ENCODE data around the gene PPP1R16B.

The PPP1R16B gene

GRCh38 chr20:38828514-38829295 lies 23.2 kb downstream of the PPP1R16B start:
- DNase-seq: no peak

- no peak for DNase-seq
These were observed 23.9 kb downstream of the PPP1R16B start for GRCh38 chr20:38829296-38829875.

DNA sequence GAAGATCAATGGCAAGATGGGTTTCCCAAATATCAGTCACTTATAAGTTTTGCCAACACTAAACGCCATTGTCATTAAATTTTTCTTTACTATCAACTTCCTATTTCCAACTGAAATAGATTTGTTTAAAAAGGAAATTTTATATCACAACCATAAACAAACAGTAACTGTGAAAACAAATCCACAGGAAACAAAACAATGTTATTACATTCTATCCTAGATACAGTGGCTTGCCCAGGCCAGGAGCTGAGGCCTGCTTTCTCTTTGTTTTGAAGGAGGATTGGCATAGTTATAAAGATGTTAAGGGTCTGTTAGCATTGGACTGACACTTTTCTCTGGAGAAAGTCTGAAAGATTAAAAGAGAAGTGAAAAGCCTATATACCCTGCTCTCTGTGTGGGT lies 24.9 kb downstream of the PPP1R16B start:
- no peak for DNase-seq

DNA sequence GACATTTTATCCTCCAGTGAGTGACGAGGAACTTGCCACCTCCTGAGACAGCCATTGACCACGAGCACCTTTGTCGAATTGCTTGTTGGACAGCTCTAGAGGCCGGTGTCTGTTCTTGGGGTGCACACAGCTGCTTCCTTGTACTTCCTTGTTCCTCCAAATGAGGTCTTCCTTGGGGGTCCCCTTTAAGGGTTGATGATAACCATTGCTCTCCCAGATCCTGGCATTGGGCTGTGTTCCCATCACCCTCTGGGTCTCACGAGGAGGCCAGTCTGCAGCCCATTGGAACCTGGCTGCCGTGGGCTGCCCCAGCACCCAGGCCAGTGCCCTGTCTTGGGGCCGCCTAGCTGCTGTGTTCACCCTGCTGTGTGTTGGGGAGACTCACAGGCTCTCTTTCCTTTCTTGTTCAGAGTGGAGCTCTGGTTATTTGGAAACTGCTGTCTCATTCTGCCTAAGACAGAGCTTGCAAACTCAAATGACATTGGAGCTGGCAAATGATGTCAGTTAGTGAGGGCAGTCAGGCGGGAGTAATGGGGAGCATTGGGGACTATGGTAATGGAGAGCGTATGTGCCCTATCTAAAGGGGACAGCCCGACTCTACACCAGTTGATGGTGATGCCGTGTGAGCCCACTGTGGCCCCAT lies 25.7 kb downstream of the PPP1R16B start:
- DNase-seq: no peak

GRCh38 chr20:38831995-38832620 lies 26.6 kb downstream of the PPP1R16B start:
- DNase-seq: no peak

- peak in 1 of 2 donors; percentile 32 for DNase-seq
These were observed 27.8 kb downstream of the PPP1R16B start for GRCh38 chr20:38833154-38833856.

DNA sequence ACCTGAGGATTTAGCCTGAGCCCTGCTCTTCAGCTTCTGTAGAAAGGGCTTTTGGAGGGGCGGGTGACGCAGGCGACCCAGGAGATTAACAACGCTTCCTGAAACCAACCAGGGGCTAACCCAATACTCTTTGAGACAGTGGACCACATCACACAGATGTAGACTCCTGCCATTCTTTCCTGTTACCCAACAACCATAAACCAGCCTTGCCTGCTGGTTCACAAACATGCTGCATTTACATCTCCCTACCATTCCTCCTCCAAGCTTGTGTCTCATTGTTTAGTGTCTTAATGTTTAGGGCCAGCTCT lies 28.3 kb downstream of the PPP1R16B start:
- DNase-seq: peak; percentile 30 to 50

DNA sequence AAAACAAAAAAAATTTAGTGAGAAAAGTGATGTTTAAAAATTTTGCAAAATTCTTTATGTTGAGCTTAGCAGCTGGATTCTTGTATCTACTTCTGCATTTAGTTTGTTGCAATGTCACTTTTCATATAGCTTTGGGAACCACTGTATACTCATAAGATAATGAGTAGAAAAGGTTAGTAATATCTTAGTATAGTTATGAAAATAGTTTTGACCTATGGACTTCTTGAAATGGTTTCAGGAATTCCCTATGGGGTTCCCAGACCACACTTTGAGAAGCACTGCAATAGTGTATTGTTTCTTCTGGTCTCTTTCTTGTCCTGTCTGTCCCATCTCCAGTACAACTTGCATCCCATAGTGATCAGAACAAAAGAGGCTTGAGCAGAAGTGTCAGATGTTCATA lies 29.4 kb downstream of the PPP1R16B start:
- DNase-seq: no peak

DNA sequence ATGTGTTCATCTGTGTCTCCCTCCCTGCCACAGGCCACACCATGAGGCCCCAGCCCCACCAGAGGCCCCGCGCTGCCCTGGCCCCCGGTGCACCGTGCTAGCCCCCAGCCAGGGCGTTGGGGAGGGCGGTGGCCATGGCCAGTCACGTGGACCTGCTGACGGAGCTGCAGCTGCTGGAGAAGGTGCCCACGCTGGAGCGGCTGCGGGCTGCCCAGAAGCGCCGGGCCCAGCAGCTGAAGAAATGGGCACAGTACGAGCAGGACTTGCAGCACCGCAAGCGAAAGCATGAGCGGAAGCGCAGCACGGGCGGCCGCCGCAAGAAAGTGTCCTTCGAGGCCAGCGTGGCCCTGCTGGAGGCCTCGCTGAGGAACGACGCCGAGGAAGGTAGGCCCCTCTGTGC lies 30.3 kb downstream of the PPP1R16B start:
- no peak for DNase-seq

DNA sequence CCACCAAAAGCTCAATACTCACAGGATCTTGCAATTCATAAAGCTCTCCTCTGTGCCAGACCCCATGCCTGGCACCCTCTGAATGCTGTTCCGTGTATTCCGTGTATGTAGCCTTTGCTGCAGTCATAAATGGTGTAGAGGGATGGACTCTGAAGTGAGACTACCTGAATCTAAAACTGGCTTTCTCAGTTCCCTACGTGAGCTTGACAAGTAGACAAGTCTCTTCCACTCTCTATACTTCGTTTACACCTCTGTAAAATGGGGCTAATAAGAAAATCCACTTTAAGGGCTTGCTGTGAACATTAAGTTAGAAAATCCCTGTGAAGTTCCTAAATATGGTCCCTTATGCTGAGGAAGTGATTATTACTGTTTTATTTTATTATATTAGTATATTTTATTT lies 31.5 kb downstream of the PPP1R16B start:
- no peak for DNase-seq

GRCh38 chr20:38838326-38838725 lies 32.8 kb downstream of the PPP1R16B start:
- no peak for DNase-seq

DNA sequence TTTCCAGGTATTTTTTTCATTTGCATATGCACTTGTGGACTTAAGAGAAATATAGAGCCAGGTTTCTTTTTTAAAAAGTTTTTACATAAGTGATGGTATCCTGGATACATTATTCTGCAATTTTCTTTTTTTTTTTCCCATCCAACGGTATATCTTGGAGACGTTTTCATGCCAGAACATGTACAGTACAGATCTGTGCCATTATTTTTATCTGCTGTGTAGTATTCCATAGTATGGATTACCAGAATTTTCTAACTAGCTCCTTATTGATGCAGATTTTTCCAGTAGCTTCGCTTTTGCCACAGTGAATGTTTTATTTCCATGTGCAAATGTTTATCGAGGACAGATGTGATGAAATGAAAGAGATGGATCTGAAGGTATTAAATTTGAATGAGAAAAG lies 34.1 kb downstream of the PPP1R16B start:
- DNase-seq: no peak

DNA sequence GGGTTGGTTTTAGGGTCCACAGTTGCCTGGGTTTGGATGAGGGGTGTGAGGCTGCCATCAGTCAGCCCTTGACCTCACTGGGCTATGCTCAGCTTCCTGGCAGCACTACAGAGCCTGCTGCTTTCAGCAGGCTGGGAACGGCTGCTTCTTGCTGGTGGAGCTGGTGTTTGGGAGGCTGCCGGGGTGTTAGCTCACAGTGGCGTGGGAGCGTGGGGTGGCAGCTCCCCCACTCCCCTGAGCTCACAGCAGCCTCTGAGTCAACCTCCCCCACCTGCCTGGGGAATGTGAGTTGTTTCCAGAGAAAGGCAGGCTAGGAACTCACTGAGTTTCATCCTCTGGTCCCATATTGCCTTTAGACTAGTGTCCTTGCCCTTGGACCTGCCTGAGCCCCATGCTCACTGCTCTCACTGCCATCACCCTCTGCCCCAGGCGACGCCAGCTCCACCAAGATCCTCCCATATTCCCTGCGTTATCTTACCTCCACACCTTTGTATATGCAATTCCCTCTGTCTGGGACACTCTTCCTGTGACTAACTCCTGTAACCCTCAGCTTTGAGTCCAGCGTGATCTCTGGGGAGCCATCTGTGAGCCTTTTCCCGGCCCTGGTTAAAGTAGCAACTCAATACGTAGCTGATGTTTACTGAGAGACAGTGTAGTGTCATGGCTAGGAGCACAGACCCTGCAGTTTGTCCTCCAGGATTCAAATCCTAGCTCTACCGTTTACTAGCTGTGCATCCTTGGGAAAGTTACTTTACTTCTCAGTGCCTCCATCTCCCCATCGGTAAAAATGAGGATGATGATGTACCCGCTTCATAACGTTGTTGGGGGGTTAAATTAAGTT lies 34.8 kb downstream of the PPP1R16B start:
- peak; percentile 17 to 44 for DNase-seq

DNA sequence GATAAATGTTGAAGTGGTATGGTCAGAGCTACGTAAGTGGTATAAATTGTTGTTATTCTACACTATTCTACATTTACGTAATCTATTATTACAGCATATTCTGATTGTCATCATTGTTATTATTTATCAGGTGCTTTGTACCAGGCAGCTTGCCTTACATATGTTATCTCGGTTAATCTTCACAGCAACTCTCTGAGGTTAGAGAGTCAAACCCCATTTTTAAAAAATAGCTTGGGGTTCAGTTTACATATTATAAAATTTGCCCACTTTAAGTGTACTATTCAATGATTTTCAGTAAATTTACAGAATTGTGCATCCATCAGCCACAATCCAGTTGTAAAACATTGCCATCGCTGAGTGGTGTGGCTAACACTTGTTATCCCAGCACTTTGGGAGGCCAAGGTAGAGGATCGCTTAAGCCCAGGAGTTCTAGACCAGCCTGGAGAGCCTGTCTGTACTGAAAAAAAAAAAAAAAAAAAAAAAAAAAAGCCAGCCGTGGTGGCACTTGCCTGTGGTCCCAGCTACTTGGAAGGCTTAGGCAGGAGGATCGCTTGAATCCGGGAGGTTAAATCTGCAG lies 35.5 kb downstream of the PPP1R16B start:
- DNase-seq: peak in 1 of 2 donors; percentile 68

GRCh38 chr20:38841570-38841969 lies 36.1 kb downstream of the PPP1R16B start:
- no peak for DNase-seq

GRCh38 chr20:38842026-38842425 lies 36.5 kb downstream of the PPP1R16B start:
- peak in 1 of 2 donors; percentile 49 for DNase-seq

GRCh38 chr20:38842558-38842981 lies 37.1 kb downstream of the PPP1R16B start:
- DNase-seq: peak; percentile 66 to 85

GRCh38 chr20:38843346-38843745 lies 37.8 kb downstream of the PPP1R16B start:
- DNase-seq: peak in 1 of 2 donors; percentile 22

DNA sequence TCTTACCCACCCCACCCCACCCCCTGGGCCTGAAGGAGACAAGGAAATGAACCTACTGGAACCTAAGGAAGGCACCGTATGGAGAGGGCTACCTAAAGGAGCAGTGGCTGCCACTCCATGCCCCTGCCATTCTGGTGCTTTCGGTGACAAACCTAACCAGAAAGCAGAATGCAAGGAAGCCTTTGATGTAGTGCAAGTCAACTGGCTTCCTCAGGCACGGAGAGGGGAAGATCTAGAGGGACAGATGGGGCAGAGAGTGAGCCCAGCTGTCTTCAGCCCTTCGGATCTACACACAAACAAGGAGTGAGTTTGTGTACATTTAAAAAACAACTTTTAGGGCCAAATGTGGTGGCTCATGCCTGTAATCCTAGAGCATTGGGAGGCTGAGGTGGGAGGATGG lies 39.5 kb downstream of the PPP1R16B start:
- peak in 1 of 2 donors; percentile 44 for DNase-seq

DNA sequence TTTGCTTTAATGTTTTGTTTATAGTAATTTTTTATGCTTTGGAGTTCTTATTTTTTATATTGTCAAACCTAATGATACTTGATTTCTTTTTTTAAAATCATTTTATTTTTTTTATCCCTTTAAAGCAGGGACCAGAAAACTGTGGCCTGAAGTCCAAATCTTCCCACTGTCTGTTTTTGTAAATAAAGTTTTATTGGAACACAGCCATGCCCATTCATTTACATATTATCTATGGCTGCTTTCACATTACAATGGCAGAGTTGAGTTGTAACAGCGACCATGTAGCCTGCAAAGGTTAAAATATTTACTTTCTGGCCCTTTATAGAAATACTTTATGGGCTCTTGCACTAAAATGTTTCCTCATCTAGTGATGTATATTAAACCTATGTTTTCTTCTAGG lies 42.3 kb downstream of the PPP1R16B start:
- DNase-seq: no peak

DNA sequence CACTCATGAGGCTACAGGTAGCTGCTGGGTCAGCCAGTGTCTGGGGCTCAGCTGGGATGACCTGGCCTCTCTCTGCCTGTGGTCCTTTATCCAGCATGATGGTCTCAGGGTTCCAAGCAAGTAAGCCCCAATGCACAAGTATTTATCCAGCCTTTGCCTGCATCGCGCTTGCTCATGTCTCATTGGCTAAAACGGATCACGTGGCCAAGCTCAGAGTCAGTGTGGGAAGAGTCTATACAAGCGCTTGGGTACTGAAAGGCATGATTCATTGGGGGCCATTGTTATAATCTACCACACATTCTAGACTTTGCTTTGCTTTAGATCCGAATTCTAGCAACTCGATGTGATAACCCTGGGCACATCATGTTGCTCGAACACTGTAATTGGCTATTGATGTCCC lies 48.3 kb downstream of the PPP1R16B start:
- DNase-seq: no peak

DNA sequence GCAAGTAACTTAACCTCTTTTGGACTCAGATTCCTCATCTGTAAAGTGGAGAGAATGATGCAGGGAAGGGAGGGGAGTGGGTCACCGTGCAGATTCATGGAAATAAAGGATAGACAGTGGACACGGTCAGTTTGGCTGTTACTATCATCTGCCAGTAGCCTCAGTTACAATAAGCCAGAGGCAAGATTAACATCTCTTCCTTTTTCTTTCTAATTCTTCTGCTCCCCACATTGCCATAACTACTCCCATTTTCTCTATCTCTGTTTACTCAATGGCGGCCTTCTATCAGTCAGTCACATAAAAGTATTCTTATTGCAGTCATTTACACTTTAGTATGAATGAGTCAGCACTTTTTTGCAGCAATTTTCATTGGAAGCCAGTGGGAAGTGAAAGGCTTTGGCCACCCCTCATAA lies 49.2 kb downstream of the PPP1R16B start:
- no peak for DNase-seq
